GM19240 (cell line): ENCODE data around the gene TAGAP.
"Not testable (repeated sequence)": the region's sequence is repeated elsewhere in the genome, so short reads cannot be mapped to it uniquely, and the experiment has no call there.

Source experiments
- DNase-seq: peaks from one replicate; pipeline ENCODE4 v3.0.0; 2011; ENCODE audit warnings: low spot score; ENCODE audit not compliant: insufficient read length

TAGAP gene

GRCh38 chr6:159013229-159013628 is 31.6 kb downstream of the TAGAP start:
- DNase-seq, result no peak

- no peak for DNase-seq
Observed at GRCh38 chr6:159012201-159012600, 32.6 kb downstream of the TAGAP start.

GRCh38 chr6:159010037-159010612 is 34.7 kb downstream of the TAGAP start:
- DNase-seq, result not testable (repeated sequence)

- no peak for DNase-seq
Observed at GRCh38 chr6:159008656-159009288, 36.0 kb downstream of the TAGAP start.

- DNase-seq, result no peak
Observed at GRCh38 chr6:159007510-159007909, 37.3 kb downstream of the TAGAP start.

- no peak for DNase-seq
Observed at GRCh38 chr6:159005436-159005835, 39.4 kb downstream of the TAGAP start.

- DNase-seq, result no peak
Observed at GRCh38 chr6:159004592-159004991, 40.2 kb downstream of the TAGAP start.

- no peak for DNase-seq
Observed at GRCh38 chr6:159002432-159003155, 42.2 kb downstream of the TAGAP start.

- DNase-seq, result peak; percentile 85
Observed at GRCh38 chr6:158999666-159000403, 45.0 kb downstream of the TAGAP start, which contains the start of gene RSPH3. TSS of gene RSPH3 (minus strand) at chr6:159000202. CDS start at chr6:158999550, 652 bp downstream.

GRCh38 chr6:158999154-158999665 is 45.6 kb downstream of the TAGAP start:
- DNase-seq, result no peak

- DNase-seq, result no peak
Observed at GRCh38 chr6:158996856-158997255, 47.9 kb downstream of the TAGAP start.

GRCh38 chr6:158993639-158994038 is 51.2 kb downstream of the TAGAP start:
- DNase-seq, result no peak

GRCh38 chr6:158991017-158991723 is 53.6 kb downstream of the TAGAP start:
- no peak for DNase-seq

- DNase-seq, result not testable (repeated sequence)
Observed at GRCh38 chr6:158989711-158990110, 55.1 kb downstream of the TAGAP start.

- DNase-seq, result no peak
Observed at GRCh38 chr6:158988477-158988876, 56.3 kb downstream of the TAGAP start.

GRCh38 chr6:158987657-158988056 is 57.1 kb downstream of the TAGAP start:
- no peak for DNase-seq
